CD4-positive, alpha-beta T cell (primary cell): ENCODE data around the gene TPH2. TPM values are rescaled to one million over a fixed set of nuclear protein-coding genes. Genes with fewer than 3 reads are reported as not detected.

Experiments used
- ATAC-seq: fragments of 200-7000 bp; cut with Tn5 transposase; one replicate; pipeline ENCODE4 v1.10.0; 2022; ENCODE audit warnings: mild to moderate bottlenecking; ENCODE audit not compliant: poor library complexity
- CTCF ChIA-PET: fragments of 350-600 bp; sonication (Branson Sonifier 250); formaldehyde crosslinking; loops from one replicate; lab custom pipeline; 2021; ENCODE audit warnings: antibody characterized with exemption, inconsistent platforms; lab: Charles Lee
- POLR2A ChIA-PET: fragments of 350-600 bp; sonication (Branson Sonifier 250); formaldehyde crosslinking; loops from one replicate; lab custom pipeline; 2021; ENCODE audit warnings: antibody characterized with exemption, inconsistent platforms; lab: Charles Lee
- DNase-seq, 14 experiments: peaks; one replicate each; pipeline ENCODE4 v3.0.0-alpha.2; 2013 to 2020; ENCODE audit warnings: mixed read lengths in 2 of 14
- H3K27ac ChIP-seq, 2 donors: one replicate each; pipeline versions ENCODE4 v1.5.1 to v1.7.0; 2013; ENCODE audit warnings: low read length in 2 of 2, low read depth in 1 of 2, mild to moderate bottlenecking in 1 of 2
- H3K27me3 ChIP-seq, 2 experiments: 1 replicate in 1 of 2; 2 replicates in 1 of 2; pipeline versions ENCODE4 v1.6.1 to v1.7.0; 2013; ENCODE audit warnings: low read length in 2 of 2, control low read depth in 1 of 2, mild to moderate bottlenecking in 1 of 2, moderate library complexity in 1 of 2; ENCODE audit not compliant: insufficient read depth in 2 of 2, control insufficient read depth in 1 of 2
- H3K36me3 ChIP-seq: one replicate; pipeline ENCODE4 v1.6.1; 2013; ENCODE audit warnings: low read length, control low read depth; ENCODE audit not compliant: insufficient read depth
- H3K4me1 ChIP-seq: one replicate; pipeline ENCODE4 v1.6.1; 2013; ENCODE audit warnings: low read length, control low read depth; ENCODE audit not compliant: insufficient read depth
- H3K4me3 ChIP-seq: one replicate; pipeline ENCODE4 v1.5.1; 2013; ENCODE audit warnings: mild to moderate bottlenecking, low read length, moderate library complexity
- H3K9me3 ChIP-seq, 2 experiments: 1 replicate in 1 of 2; 2 replicates in 1 of 2; pipeline versions ENCODE4 v1.6.1 to v1.7.0; 2013; ENCODE audit warnings: low read length in 2 of 2, mild to moderate bottlenecking in 2 of 2, control low read depth in 1 of 2, moderate library complexity in 1 of 2; ENCODE audit not compliant: control insufficient read depth in 1 of 2, insufficient read depth in 1 of 2
- H3K27ac Mint-ChIP-seq: one replicate; pipeline ENCODE4 v1.8.0; 2020; ENCODE audit warnings: mixed read lengths
- H3K27me3 Mint-ChIP-seq: one replicate; pipeline ENCODE4 v1.8.0; 2021; ENCODE audit warnings: mixed read lengths
- H3K36me3 Mint-ChIP-seq: one replicate; pipeline ENCODE4 v1.8.0; 2021; ENCODE audit warnings: low read depth, mixed read lengths
- H3K4me1 Mint-ChIP-seq: one replicate; pipeline ENCODE4 v1.8.0; 2021; ENCODE audit warnings: low read depth, mixed read lengths
- H3K4me3 Mint-ChIP-seq: one replicate; pipeline ENCODE4 v1.8.0; 2020; ENCODE audit warnings: mild to moderate bottlenecking, mixed read lengths
- H3K9me3 Mint-ChIP-seq: one replicate; pipeline ENCODE4 v1.8.0; 2020; ENCODE audit warnings: mixed read lengths
- intact Hi-C, 2 experiments: fragments of 100-400 bp; cut with DNase I in 1 of 2; cut with micrococcal nuclease in 1 of 2; formaldehyde crosslinking; loops; one replicate each; pipeline versions ENCODE4 v1.15.1 to v1.9.0; 2023 to 2025; cut with DNase I, micrococcal nuclease
- total RNA-seq, 174 experiments: library from RNA in 2 of 174; stranded (reverse) in 2 of 174; gene quantifications; one replicate each; pipeline ENCODE4 v1.2.3 and lab custom pipeline; 2021 to 2026
- TF ChIP-seq, protein P1 (sequence below): fragments of 200-600 bp; IDR thresholded peaks from one replicate; pipeline ENCODE4 v1.8.0; 2022; ENCODE audit warnings: antibody characterized with exemption, mild to moderate bottlenecking

The TPH2 gene
- total RNA-seq, 2 experiments from 2014 or later: not detected

DNA sequence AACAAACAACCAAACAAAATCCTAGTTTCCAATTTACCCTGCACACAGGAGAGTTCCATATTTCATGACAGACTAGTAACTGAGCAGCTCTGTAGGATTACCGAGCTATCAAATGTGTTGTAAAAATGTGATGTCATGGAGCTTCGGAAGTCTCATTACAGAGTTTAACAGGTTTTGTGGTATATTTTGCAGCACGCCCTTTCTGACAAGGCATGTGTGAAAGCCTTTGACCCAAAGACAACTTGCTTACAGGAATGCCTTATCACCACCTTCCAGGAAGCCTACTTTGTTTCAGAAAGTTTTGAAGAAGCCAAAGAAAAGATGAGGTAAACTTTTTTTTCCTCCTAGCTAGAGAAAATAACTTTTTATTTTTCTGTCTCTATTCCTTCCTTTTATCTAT, 92.4 kb downstream of the TPH2 start:
- Mint-ChIP-seq H3K27me3 (peaks cover 23% of the 10 kb centered on the region), H3K9me3 (no peaks in the 10 kb centered on the region), H3K27ac (no peak overlapping the region), H3K4me1 (no peaks in the 10 kb centered on the region), H3K4me3 (no peak overlapping the region), H3K36me3 (no peaks in the 10 kb centered on the region)
- H3K36me3 ChIP-seq: no peaks in the 10 kb centered on the region
- ATAC-seq (no peak), DNase-seq (no peak)
- no peaks in the 10 kb centered on the region for H3K9me3 ChIP-seq
- no peak overlapping the region for H3K27ac ChIP-seq
- no peak overlapping the region for H3K4me3 ChIP-seq
- TF ChIP-seq, protein P1, sequence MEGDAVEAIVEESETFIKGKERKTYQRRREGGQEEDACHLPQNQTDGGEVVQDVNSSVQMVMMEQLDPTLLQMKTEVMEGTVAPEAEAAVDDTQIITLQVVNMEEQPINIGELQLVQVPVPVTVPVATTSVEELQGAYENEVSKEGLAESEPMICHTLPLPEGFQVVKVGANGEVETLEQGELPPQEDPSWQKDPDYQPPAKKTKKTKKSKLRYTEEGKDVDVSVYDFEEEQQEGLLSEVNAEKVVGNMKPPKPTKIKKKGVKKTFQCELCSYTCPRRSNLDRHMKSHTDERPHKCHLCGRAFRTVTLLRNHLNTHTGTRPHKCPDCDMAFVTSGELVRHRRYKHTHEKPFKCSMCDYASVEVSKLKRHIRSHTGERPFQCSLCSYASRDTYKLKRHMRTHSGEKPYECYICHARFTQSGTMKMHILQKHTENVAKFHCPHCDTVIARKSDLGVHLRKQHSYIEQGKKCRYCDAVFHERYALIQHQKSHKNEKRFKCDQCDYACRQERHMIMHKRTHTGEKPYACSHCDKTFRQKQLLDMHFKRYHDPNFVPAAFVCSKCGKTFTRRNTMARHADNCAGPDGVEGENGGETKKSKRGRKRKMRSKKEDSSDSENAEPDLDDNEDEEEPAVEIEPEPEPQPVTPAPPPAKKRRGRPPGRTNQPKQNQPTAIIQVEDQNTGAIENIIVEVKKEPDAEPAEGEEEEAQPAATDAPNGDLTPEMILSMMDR: no peak
- H3K27me3 ChIP-seq: no peaks in the 10 kb centered on the region
- ChIA-PET CTCF (no interaction called here), POLR2A (no interaction called here)
- no peaks in the 10 kb centered on the region for H3K4me1 ChIP-seq
- intact Hi-C loops: no loop called here

GRCh38 chr12:72033991-72034390, 95.3 kb downstream of the TPH2 start:
- intact Hi-C loops: no loop called here
- no peaks in the 10 kb centered on the region for H3K36me3 ChIP-seq

DNA sequence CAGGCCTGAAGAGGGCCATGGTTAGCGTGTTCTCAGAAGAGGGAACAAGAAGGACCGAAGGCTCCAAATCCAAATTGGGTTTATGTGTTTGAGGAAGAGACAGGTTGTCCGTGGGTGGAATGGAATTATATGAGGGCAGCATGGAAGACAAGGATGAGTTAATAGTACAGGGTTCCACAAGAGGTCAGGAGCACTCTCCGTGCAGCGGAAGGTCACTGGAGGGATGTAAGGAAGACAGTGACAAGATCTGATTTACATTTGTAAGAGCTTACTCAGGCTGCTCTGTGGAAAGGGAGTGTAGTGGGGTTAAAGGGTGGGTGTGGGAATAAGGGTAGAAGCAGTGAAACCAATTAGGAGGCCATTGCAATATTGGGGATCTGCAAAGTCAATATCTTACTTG, 97.0 kb downstream of the TPH2 start:
- no peak for ATAC-seq
- POLR2A ChIA-PET: no interaction called here
- intact Hi-C loops: no loop called here

More at GRCh38 chr12:72033991-72034390, 95.3 kb downstream of the TPH2 start:
- Histone ChIP-seq H3K9me3 (no peaks in the 10 kb centered on the region), H3K27ac (no peak overlapping the region), H3K27me3 (no peaks in the 10 kb centered on the region), H3K4me1 (no peaks in the 10 kb centered on the region), H3K4me3 (no peak overlapping the region)
- H3K4me3 Mint-ChIP-seq: no peak overlapping the region
- H3K27me3 Mint-ChIP-seq: peaks cover 20% of the 10 kb centered on the region
- no peaks in the 10 kb centered on the region for H3K4me1 Mint-ChIP-seq
- DNase-seq (no peak), ATAC-seq (no peak)
- TF ChIP-seq, protein P1: no peak
- ChIA-PET CTCF (no interaction called here), POLR2A (no interaction called here)
- no peak overlapping the region for H3K27ac Mint-ChIP-seq
- no peaks in the 10 kb centered on the region for H3K36me3 Mint-ChIP-seq
- no peaks in the 10 kb centered on the region for H3K9me3 Mint-ChIP-seq

More for the DNA sequence above, 97.0 kb downstream of the TPH2 start:
- DNase-seq: no peak
- Mint-ChIP-seq H3K27me3 (peaks cover 13% of the 10 kb centered on the region), H3K27ac (no peak overlapping the region), H3K4me1 (no peaks in the 10 kb centered on the region), H3K4me3 (no peak overlapping the region), H3K9me3 (no peaks in the 10 kb centered on the region), H3K36me3 (no peaks in the 10 kb centered on the region)
- H3K27ac ChIP-seq: no peak overlapping the region
- no peaks in the 10 kb centered on the region for H3K27me3 ChIP-seq
- TF ChIP-seq, protein P1: no peak
- CTCF ChIA-PET: no interaction called here
- H3K9me3 ChIP-seq: no peaks in the 10 kb centered on the region
- H3K4me3 ChIP-seq: no peak overlapping the region
- H3K36me3 ChIP-seq: no peaks in the 10 kb centered on the region
- H3K4me1 ChIP-seq: no peaks in the 10 kb centered on the region
